Measurements from ENCODE around the gene SHH.

Gene SHH

GRCh38 chr7:155845226-155845625 lies 33.0 kb upstream of the SHH start:
- no peaks in the 10 kb centered on the region for H3K36me3 ChIP-seq (replicated peaks)
- no peak for TF ChIP-seq CTCF (IDR thresholded peaks at IDR 0.05; ENCODE audit: low read depth, low read length, missing control alignments)
- H3K27me3 ChIP-seq (replicated peaks): no peaks in the 10 kb centered on the region
- in situ Hi-C loops (cut with HindIII; ENCODE audit: low pct_ligation_motif_present, low sequenced_read_pairs): no loop called here
- H3K4me3 ChIP-seq (ENCODE audit: low read depth, low read length): no peak overlapping the region
- DNase-seq: no peak
- no peak overlapping the region for H3K27ac ChIP-seq

- DNase-seq: no peak
- Histone ChIP-seq H3K36me3 (replicated peaks) (no peaks in the 10 kb centered on the region), H3K27ac (no peak overlapping the region), H3K27me3 (replicated peaks) (no peaks in the 10 kb centered on the region), H3K4me3 (ENCODE audit: low read depth, low read length) (no peak overlapping the region)
- no peak for TF ChIP-seq CTCF (IDR thresholded peaks at IDR 0.05; ENCODE audit: low read depth, low read length, missing control alignments)
- in situ Hi-C loops (cut with HindIII; ENCODE audit: low pct_ligation_motif_present, low sequenced_read_pairs): no loop called here
These were observed 32.3 kb upstream of the SHH start for GRCh38 chr7:155844526-155844925.

GRCh38 chr7:155844019-155844453 lies 31.8 kb upstream of the SHH start:
- H3K4me3 ChIP-seq (ENCODE audit: low read depth, low read length): no peak overlapping the region
- TF ChIP-seq CTCF (IDR thresholded peaks at IDR 0.05; ENCODE audit: low read depth, low read length, missing control alignments): peak; percentile 15
- no peaks in the 10 kb centered on the region for H3K27me3 ChIP-seq (replicated peaks)
- in situ Hi-C loops (cut with HindIII; ENCODE audit: low pct_ligation_motif_present, low sequenced_read_pairs): no loop called here
- H3K27ac ChIP-seq: no peak overlapping the region
- DNase-seq: no peak
- no peaks in the 10 kb centered on the region for H3K36me3 ChIP-seq (replicated peaks)

GRCh38 chr7:155843426-155844018 lies 31.3 kb upstream of the SHH start:
- H3K36me3 ChIP-seq (replicated peaks): no peaks in the 10 kb centered on the region
- H3K4me3 ChIP-seq (ENCODE audit: low read depth, low read length): no peak overlapping the region
- DNase-seq: no peak
- in situ Hi-C loops (cut with HindIII; ENCODE audit: low pct_ligation_motif_present, low sequenced_read_pairs): no loop called here
- H3K27ac ChIP-seq: no peak overlapping the region
- no peak for TF ChIP-seq CTCF (IDR thresholded peaks at IDR 0.05; ENCODE audit: low read depth, low read length, missing control alignments)
- H3K27me3 ChIP-seq (replicated peaks): peaks cover 1% of the 10 kb centered on the region

- Histone ChIP-seq H3K27ac (no peak overlapping the region), H3K36me3 (replicated peaks) (no peaks in the 10 kb centered on the region), H3K27me3 (replicated peaks) (peaks cover 3% of the 10 kb centered on the region), H3K4me3 (ENCODE audit: low read depth, low read length) (no peak overlapping the region)
- no peak for DNase-seq
- in situ Hi-C loops (cut with HindIII; ENCODE audit: low pct_ligation_motif_present, low sequenced_read_pairs): no loop called here
- no peak for TF ChIP-seq CTCF (IDR thresholded peaks at IDR 0.05; ENCODE audit: low read depth, low read length, missing control alignments)
These were observed 30.4 kb upstream of the SHH start for GRCh38 chr7:155842496-155843265.

Measured in brain microvascular endothelial cell (primary cell).